ENCODE measurements around the gene EVC2. TPM values are rescaled to one million over a fixed set of nuclear protein-coding genes. Genes with fewer than 3 reads are reported as not detected.
"Not testable (repeated sequence)": the region's sequence is repeated elsewhere in the genome, so short reads cannot be mapped to it uniquely, and the experiment has no call there.

EVC2 gene
- total and polyA plus RNA-seq, 5 experiments from 2014 or later = 0.11 to 0.20 TPM; not detected in 3

- no peak for ATAC-seq
- H3K27me3 Mint-ChIP-seq = peaks cover 0 to 3% (median 1%) of the 10 kb centered on the region in 5 donors
- H3K4me1 Mint-ChIP-seq = no peaks in the 10 kb centered on the region
- H3K9me3 Mint-ChIP-seq = peaks cover 0 to 6% (median 2%) of the 10 kb centered on the region in 9 donors
- H3K36me3 Mint-ChIP-seq = no peaks in the 10 kb centered on the region
- H3K27ac Mint-ChIP-seq = no peak overlapping the region
- DNase-seq = no peak
- H3K4me3 Mint-ChIP-seq = no peak overlapping the region
- POLR2A ChIA-PET = no interaction called here
Observed at GRCh38 chr4:5626913-5627312, 81.4 kb downstream of the EVC2 start.

DNA sequence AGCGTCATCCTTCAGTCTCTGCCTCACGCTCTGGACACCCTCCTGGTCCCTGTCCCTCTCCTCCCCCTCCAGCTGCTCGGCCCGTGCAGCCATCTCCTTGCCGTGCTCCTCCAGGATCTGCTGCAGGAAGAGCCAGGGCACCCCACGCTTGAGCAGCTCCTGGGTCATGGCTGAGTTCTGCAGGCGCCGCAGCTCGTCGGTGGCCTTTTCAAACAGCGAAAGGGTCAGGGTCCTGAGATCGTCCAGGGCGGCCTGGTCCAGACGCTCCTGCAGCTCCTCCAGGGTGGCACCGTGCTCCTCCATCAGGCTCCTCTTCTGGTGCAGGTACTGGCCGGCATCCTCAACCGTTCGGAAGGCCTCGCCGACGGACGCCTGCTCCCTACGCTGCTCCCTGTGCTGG is 85.8 kb downstream of the EVC2 start:
- Mint-ChIP-seq H3K27me3 (peaks cover 0 to 6% (median 1%) of the 10 kb centered on the region in 5 donors), H3K9me3 (peaks cover 0 to 6% (median 2%) of the 10 kb centered on the region in 9 donors), H3K4me1 (no peaks in the 10 kb centered on the region), H3K36me3 (no peaks in the 10 kb centered on the region), H3K27ac (no peak overlapping the region), H3K4me3 (no peak overlapping the region)
- POLR2A ChIA-PET = no interaction called here
- DNase-seq = no peak
- ATAC-seq = no peak

DNA sequence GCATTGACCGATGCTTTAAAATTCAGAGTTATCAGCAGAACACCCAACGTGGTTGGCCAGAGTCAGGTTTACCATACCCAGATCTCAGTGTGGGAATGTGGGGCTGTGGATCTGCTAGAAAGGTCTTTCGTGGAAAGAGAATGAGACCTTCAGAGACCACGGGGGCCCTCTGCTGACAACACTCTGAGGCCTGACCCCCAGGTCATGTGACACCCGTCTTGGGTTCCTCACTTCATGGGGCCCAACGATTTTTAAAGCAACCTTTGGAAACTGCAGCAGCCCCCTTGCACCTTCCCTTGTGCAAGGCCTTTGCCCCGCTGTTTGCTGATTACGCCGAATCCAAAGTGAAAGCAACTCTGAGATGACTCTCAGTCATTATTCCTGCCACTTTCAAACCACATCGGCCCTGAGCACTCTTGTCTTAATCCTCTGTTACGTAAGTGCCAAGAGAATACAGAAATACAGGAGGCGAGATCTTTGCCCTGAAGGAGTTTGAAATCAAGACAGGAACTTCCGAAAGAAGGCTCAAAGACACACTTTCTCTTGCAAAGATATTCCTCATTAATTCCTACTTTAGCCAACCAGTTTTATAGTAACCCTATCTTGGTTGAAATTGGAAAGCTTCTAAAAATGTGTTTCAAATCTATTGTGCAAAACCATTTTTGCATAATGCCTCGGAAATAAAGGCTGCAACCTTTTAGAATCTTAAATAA is 88.3 kb downstream of the EVC2 start:
- POLR2A ChIA-PET = no interaction called here
- no peak overlapping the region for H3K27ac Mint-ChIP-seq
- no peak for DNase-seq
- H3K9me3 Mint-ChIP-seq = peaks cover 0 to 3% (median 0%) of the 10 kb centered on the region in 9 donors
- ATAC-seq = no peak
- no peaks in the 10 kb centered on the region for H3K36me3 Mint-ChIP-seq
- peaks cover 0 to 11% (median 0%) of the 10 kb centered on the region in 5 donors for H3K27me3 Mint-ChIP-seq
- H3K4me3 Mint-ChIP-seq = no peak overlapping the region
- H3K4me1 Mint-ChIP-seq = no peaks in the 10 kb centered on the region

- Mint-ChIP-seq H3K4me1 (no peaks in the 10 kb centered on the region), H3K27ac (no peak overlapping the region), H3K27me3 (peaks cover 0 to 11% (median 0%) of the 10 kb centered on the region in 5 donors), H3K4me3 (no peak overlapping the region), H3K9me3 (peaks cover 0 to 2% (median 0%) of the 10 kb centered on the region in 9 donors), H3K36me3 (peaks cover 0 to under 1% (median 0%) of the 10 kb centered on the region in 3 donors)
- ATAC-seq (no peak), DNase-seq (no peak)
- POLR2A ChIA-PET = no interaction called here
Observed at GRCh38 chr4:5618051-5618960, 90.1 kb downstream of the EVC2 start.

- DNase-seq = no peak
- no peaks in the 10 kb centered on the region for H3K4me1 Mint-ChIP-seq
- H3K27ac Mint-ChIP-seq = no peak overlapping the region
- peaks cover 0 to 2% (median 0%) of the 10 kb centered on the region in 3 donors for H3K36me3 Mint-ChIP-seq
- no peak overlapping the region for H3K4me3 Mint-ChIP-seq
- ATAC-seq = no peak
- POLR2A ChIA-PET = no interaction called here
- peaks cover 0 to 2% (median 0%) of the 10 kb centered on the region in 9 donors for H3K9me3 Mint-ChIP-seq
- H3K27me3 Mint-ChIP-seq = peaks cover 0 to 16% (median 0%) of the 10 kb centered on the region in 5 donors
Observed at GRCh38 chr4:5616331-5616950, 91.9 kb downstream of the EVC2 start.

DNA sequence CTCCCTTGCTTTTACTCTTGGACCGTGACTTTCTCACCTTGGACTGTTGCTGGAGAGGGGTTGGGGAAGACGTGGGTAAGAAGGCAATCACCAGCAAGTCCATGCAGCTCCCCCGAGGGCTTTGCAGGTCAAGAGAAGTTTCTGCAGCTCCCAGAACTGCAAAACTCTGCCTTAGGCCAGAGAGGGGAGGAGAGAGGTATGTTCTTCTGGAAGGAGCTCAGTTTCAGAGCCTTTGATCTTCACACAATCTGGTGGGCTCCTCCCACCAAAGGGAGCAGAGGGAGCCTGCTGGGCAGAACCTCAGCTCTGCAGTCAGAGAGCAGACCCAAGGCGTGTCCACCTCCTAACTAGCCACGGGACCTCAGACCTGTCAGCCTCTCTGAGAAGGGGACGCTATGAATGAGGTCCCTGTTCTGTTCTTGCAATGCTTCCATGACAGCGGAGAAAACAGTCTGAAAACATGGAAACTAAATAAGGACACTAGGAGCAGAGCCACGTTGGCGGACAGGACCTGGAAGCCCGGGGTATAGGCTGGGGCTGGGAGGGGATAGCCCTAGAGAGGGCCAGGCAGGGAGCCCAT is 92.8 kb downstream of the EVC2 start:
- H3K36me3 Mint-ChIP-seq = peaks cover 0 to 2% (median 0%) of the 10 kb centered on the region in 3 donors
- no peak overlapping the region for H3K27ac Mint-ChIP-seq
- DNase-seq (no peak), ATAC-seq (no peak)
- peaks cover 0 to 2% (median 0%) of the 10 kb centered on the region in 9 donors for H3K9me3 Mint-ChIP-seq
- no peak overlapping the region for H3K4me3 Mint-ChIP-seq
- POLR2A ChIA-PET = no interaction called here
- peaks cover 0 to 16% (median 0%) of the 10 kb centered on the region in 5 donors for H3K27me3 Mint-ChIP-seq
- no peaks in the 10 kb centered on the region for H3K4me1 Mint-ChIP-seq

DNA sequence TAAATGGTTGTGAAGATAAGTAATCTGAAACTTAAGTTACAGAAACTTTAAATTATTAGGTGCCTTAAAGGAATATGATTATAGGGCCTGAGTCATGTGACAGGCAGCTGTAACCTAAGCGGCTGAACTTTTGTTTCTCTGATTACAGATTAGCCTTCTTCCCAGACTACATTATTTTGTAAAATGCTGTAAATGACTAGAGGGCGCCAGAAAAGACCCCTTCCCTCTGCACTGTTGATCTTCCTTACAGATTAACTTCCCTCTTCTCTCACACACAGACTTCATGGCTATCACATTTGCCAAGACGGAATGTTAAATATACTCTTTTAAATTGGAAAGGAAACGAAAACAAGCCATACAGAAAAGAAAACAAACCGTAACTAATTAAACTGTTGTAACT is 96.6 kb downstream of the EVC2 start:
- no peak overlapping the region for H3K4me3 Mint-ChIP-seq
- H3K9me3 Mint-ChIP-seq = peaks cover 0 to 2% (median 0%) of the 10 kb centered on the region in 9 donors
- peaks cover 0 to 2% (median 2%) of the 10 kb centered on the region in 3 donors for H3K36me3 Mint-ChIP-seq
- peaks cover 0 to 11% (median 0%) of the 10 kb centered on the region in 5 donors for H3K27me3 Mint-ChIP-seq
- H3K4me1 Mint-ChIP-seq = peaks cover 0 to 2% (median 0%) of the 10 kb centered on the region in 4 donors
- no peak for DNase-seq
- POLR2A ChIA-PET = no interaction called here
- no peak overlapping the region for H3K27ac Mint-ChIP-seq
- ATAC-seq = no peak

DNA sequence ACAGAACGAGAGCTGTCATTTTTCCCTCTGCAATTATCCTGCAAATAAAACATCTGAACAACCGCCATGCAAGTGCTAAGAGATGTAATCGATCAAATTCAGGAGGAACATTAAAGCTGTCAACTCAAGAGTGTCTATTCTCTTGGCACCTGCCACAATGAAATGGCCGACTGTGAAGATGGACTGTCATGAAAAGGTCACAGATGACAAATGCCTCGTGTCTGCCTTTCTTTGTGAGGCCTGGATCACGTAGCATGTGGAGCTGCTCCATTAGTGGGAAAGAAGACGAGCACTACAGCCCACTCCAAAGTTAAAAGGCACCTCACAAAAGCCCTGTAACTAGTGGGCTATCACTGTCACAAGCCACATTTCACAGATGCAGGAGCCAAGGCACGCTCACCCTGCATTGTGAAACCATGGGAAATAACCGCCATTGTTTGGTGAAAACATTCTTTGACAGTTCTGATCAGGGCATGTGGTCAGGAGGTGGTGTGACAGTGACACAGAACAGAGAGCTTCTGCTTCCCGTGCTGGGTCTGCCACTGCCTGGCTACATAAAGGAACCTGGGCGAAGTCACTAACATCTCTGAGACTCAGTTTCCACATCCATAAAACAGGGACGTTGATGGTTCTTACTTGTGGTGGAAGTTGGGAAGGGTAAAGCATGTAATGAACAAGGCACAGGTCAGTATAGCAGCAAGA is 98.9 kb downstream of the EVC2 start:
- DNase-seq (no peak), ATAC-seq (no peak)
- Mint-ChIP-seq H3K9me3 (peaks cover 0 to 2% (median 0%) of the 10 kb centered on the region in 9 donors), H3K27me3 (peaks cover 0 to 11% (median 0%) of the 10 kb centered on the region in 5 donors), H3K4me1 (peaks cover 0 to 2% (median 0%) of the 10 kb centered on the region in 4 donors), H3K27ac (no peak overlapping the region), H3K36me3 (peaks cover 0 to 2% (median 2%) of the 10 kb centered on the region in 3 donors), H3K4me3 (no peak overlapping the region)
- POLR2A ChIA-PET = no interaction called here

GRCh38 chr4:5593828-5594227 is 114.5 kb downstream of the EVC2 start:
- H3K4me1 Mint-ChIP-seq, POLR2A ChIA-PET, H3K4me3 Mint-ChIP-seq, H3K27ac Mint-ChIP-seq, ATAC-seq, DNase-seq: not testable (repeated sequence)
- Mint-ChIP-seq H3K36me3 (peaks cover 0 to 24% (median 2%) of the 10 kb centered on the region in 3 donors), H3K9me3 (peaks cover 2 to 33% (median 20%) of the 10 kb centered on the region in 9 donors), H3K27me3 (peaks cover 2 to 28% (median 6%) of the 10 kb centered on the region in 5 donors)

GRCh38 chr4:5592272-5592671 is 116.1 kb downstream of the EVC2 start:
- no peak for DNase-seq
- no peak for ATAC-seq
- Mint-ChIP-seq H3K27ac (no peak overlapping the region), H3K4me3 (no peak overlapping the region), H3K36me3 (peaks cover 2 to 37% (median 2%) of the 10 kb centered on the region in 3 donors), H3K9me3 (peaks cover 7 to 38% (median 24%) of the 10 kb centered on the region in 9 donors), H3K27me3 (peaks cover 2 to 32% (median 6%) of the 10 kb centered on the region in 5 donors), H3K4me1 (no peaks in the 10 kb centered on the region)
- POLR2A ChIA-PET = no interaction called here

GRCh38 chr4:5589495-5589894 is 118.9 kb downstream of the EVC2 start:
- DNase-seq (no peak), ATAC-seq (no peak)
- Mint-ChIP-seq H3K27ac (no peak overlapping the region), H3K27me3 (peaks cover 0 to 27% (median 6%) of the 10 kb centered on the region in 5 donors), H3K9me3 (peaks cover 7 to 33% (median 15%) of the 10 kb centered on the region in 9 donors), H3K4me1 (no peaks in the 10 kb centered on the region), H3K36me3 (peaks cover 0 to 28% (median 2%) of the 10 kb centered on the region in 3 donors), H3K4me3 (no peak overlapping the region)
- POLR2A ChIA-PET = no interaction called here

DNA sequence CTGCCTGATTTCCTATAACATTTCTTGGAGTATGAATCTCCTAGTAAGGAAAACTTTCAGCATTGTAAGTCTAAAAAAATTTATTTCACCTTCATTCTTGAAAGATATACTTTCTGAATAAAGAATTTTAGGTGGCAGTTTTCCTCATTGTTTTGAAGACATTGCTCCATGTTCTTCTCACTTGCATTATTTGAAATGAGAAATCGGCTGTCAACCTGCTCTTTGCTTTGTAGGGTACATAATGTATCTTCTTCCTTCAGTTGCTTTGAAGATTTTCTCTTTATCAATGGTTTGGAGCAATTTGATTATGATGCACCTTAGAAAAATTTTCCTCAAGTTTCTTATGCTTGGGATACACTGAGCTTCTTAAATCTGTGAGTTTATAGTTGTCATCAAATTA is 120.3 kb downstream of the EVC2 start:
- POLR2A ChIA-PET = no interaction called here
- ATAC-seq (no peak), DNase-seq (no peak)
- Mint-ChIP-seq H3K36me3 (peaks cover 0 to 22% (median 2%) of the 10 kb centered on the region in 3 donors), H3K4me3 (no peak overlapping the region), H3K4me1 (no peaks in the 10 kb centered on the region), H3K27me3 (peaks cover 0 to 22% (median 6%) of the 10 kb centered on the region in 5 donors), H3K9me3 (peaks cover 7 to 37% (median 18%) of the 10 kb centered on the region in 9 donors), H3K27ac (no peak overlapping the region)
